Measurements from ENCODE around the gene SLC10A7. TPM values are rescaled to one million over a fixed set of nuclear protein-coding genes. Genes with fewer than 3 reads are reported as not detected.

SLC10A7 gene
- total and polyA plus RNA-seq, 2 donors (not counting 1 experiment from before 2014, with no cell fraction given) = 7.4 to 12.6 TPM

- no peaks in the 10 kb centered on the region for H3K36me3 ChIP-seq (ENCODE audit: control insufficient read depth, insufficient read depth, low read length)
- no peak for TF ChIP-seq EZH2 (IDR thresholded peaks at IDR 0.05; ENCODE audit: low read length, missing control alignments)
- TF ChIP-seq, protein P1, sequence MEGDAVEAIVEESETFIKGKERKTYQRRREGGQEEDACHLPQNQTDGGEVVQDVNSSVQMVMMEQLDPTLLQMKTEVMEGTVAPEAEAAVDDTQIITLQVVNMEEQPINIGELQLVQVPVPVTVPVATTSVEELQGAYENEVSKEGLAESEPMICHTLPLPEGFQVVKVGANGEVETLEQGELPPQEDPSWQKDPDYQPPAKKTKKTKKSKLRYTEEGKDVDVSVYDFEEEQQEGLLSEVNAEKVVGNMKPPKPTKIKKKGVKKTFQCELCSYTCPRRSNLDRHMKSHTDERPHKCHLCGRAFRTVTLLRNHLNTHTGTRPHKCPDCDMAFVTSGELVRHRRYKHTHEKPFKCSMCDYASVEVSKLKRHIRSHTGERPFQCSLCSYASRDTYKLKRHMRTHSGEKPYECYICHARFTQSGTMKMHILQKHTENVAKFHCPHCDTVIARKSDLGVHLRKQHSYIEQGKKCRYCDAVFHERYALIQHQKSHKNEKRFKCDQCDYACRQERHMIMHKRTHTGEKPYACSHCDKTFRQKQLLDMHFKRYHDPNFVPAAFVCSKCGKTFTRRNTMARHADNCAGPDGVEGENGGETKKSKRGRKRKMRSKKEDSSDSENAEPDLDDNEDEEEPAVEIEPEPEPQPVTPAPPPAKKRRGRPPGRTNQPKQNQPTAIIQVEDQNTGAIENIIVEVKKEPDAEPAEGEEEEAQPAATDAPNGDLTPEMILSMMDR (conservative IDR thresholded peaks at IDR 0.05 in 1 of 2, IDR thresholded peaks at IDR 0.05 in 1 of 2; ENCODE audit: low read depth in 1 of 2, low read length in 2 of 2) = no peak
- peaks cover 7% of the 10 kb centered on the region for H3K4me1 ChIP-seq (ENCODE audit: control insufficient read depth, extremely low read depth, insufficient read depth, low read length)
- no peaks in the 10 kb centered on the region for H4K20me1 ChIP-seq (ENCODE audit: control insufficient read depth, extremely low read depth, insufficient read depth, low read length)
- DNase-seq (ENCODE audit: low read depth in 2 of 2) = no peak
- H3K79me2 ChIP-seq (ENCODE audit: control insufficient read depth, insufficient read depth, low read length) = no peaks in the 10 kb centered on the region
- H3K27ac ChIP-seq (ENCODE audit: insufficient read depth, low read length) = no peak overlapping the region
- no peak overlapping the region for H3K9ac ChIP-seq (ENCODE audit: insufficient read depth, low read length)
- H3K9me3 ChIP-seq (ENCODE audit: control insufficient read depth, insufficient read depth, low read depth, low read length) = no peaks in the 10 kb centered on the region
- no peaks in the 10 kb centered on the region for H3K27me3 ChIP-seq (ENCODE audit: control insufficient read depth, insufficient read depth, low read length)
- H3K4me3 ChIP-seq (replicated peaks in 1 of 4; ENCODE audit: control extremely low read depth in 1 of 4, insufficient read depth in 1 of 4, low read depth in 3 of 4, low read length in 4 of 4) = no peak overlapping the region
- H3K4me2 ChIP-seq (ENCODE audit: extremely low read depth, insufficient read depth, low read length) = no peak overlapping the region
- H2AFZ ChIP-seq (ENCODE audit: low read length) = no peak overlapping the region
These were observed 264.2 kb downstream of the SLC10A7 start for GRCh38 chr4:146257511-146257910.

GRCh38 chr4:146256328-146256727 lies 265.4 kb downstream of the SLC10A7 start:
- no peak for DNase-seq (ENCODE audit: low read depth in 2 of 2)
- Histone ChIP-seq H3K36me3 (ENCODE audit: control insufficient read depth, insufficient read depth, low read length) (no peaks in the 10 kb centered on the region), H2AFZ (ENCODE audit: low read length) (no peak overlapping the region), H3K27me3 (ENCODE audit: control insufficient read depth, insufficient read depth, low read length) (no peaks in the 10 kb centered on the region), H3K79me2 (ENCODE audit: control insufficient read depth, insufficient read depth, low read length) (no peaks in the 10 kb centered on the region), H3K27ac (ENCODE audit: insufficient read depth, low read length) (peak overlapping the region; percentile 28), H3K4me3 (replicated peaks in 1 of 4; ENCODE audit: control extremely low read depth in 1 of 4, insufficient read depth in 1 of 4, low read depth in 3 of 4, low read length in 4 of 4) (no peak overlapping the region), H3K9me3 (ENCODE audit: control insufficient read depth, insufficient read depth, low read depth, low read length) (no peaks in the 10 kb centered on the region), H3K4me2 (ENCODE audit: extremely low read depth, insufficient read depth, low read length) (peak overlapping the region; percentile 65), H3K9ac (ENCODE audit: insufficient read depth, low read length) (no peak overlapping the region), H3K4me1 (ENCODE audit: control insufficient read depth, extremely low read depth, insufficient read depth, low read length) (peaks cover 7% of the 10 kb centered on the region), H4K20me1 (ENCODE audit: control insufficient read depth, extremely low read depth, insufficient read depth, low read length) (no peaks in the 10 kb centered on the region)
- no peak for TF ChIP-seq EZH2 (IDR thresholded peaks at IDR 0.05; ENCODE audit: low read length, missing control alignments)
- TF ChIP-seq, protein P1 (conservative IDR thresholded peaks at IDR 0.05 in 1 of 2, IDR thresholded peaks at IDR 0.05 in 1 of 2; ENCODE audit: low read depth in 1 of 2, low read length in 2 of 2) = no peak

DNA sequence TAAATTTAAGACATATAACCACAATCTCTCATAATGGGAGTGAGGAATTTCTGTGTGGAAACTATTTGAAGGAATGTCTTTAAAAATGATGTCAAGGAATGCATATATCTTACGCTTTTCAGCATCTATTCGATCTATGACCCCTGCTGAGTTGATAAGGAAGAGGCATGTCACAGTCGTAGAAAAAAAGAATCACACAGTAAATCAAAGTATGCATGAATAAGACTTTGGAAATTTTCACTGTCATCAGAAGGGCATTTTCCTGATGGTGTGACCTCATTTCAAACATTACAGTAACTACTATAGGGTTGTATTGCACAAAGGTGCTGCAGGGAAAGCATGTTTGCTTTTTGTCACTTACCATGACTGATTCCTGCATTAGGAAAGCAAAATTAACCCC lies 265.9 kb downstream of the SLC10A7 start:
- no peak overlapping the region for H3K4me3 ChIP-seq (replicated peaks in 1 of 4; ENCODE audit: control extremely low read depth in 1 of 4, insufficient read depth in 1 of 4, low read depth in 3 of 4, low read length in 4 of 4)
- no peaks in the 10 kb centered on the region for H4K20me1 ChIP-seq (ENCODE audit: control insufficient read depth, extremely low read depth, insufficient read depth, low read length)
- no peaks in the 10 kb centered on the region for H3K9me3 ChIP-seq (ENCODE audit: control insufficient read depth, insufficient read depth, low read depth, low read length)
- no peak overlapping the region for H3K9ac ChIP-seq (ENCODE audit: insufficient read depth, low read length)
- H3K79me2 ChIP-seq (ENCODE audit: control insufficient read depth, insufficient read depth, low read length) = no peaks in the 10 kb centered on the region
- DNase-seq (ENCODE audit: low read depth in 2 of 2) = peak; percentile 14 to 94
- H3K27ac ChIP-seq (ENCODE audit: insufficient read depth, low read length) = peak overlapping the region; percentile 28
- H3K27me3 ChIP-seq (ENCODE audit: control insufficient read depth, insufficient read depth, low read length) = no peaks in the 10 kb centered on the region
- H3K4me1 ChIP-seq (ENCODE audit: control insufficient read depth, extremely low read depth, insufficient read depth, low read length) = peaks cover 7% of the 10 kb centered on the region
- H3K36me3 ChIP-seq (ENCODE audit: control insufficient read depth, insufficient read depth, low read length) = no peaks in the 10 kb centered on the region
- no peak overlapping the region for H2AFZ ChIP-seq (ENCODE audit: low read length)
- TF ChIP-seq, protein P1 (conservative IDR thresholded peaks at IDR 0.05 in 1 of 2, IDR thresholded peaks at IDR 0.05 in 1 of 2; ENCODE audit: low read depth in 1 of 2, low read length in 2 of 2) = no peak
- TF ChIP-seq EZH2 (IDR thresholded peaks at IDR 0.05; ENCODE audit: low read length, missing control alignments) = no peak
- H3K4me2 ChIP-seq (ENCODE audit: extremely low read depth, insufficient read depth, low read length) = peak overlapping the region; percentile 65
